COLO668 (cell line): ENCODE results near the gene THAP9.
A peak's percentile ranks its signal among the peaks of the same experiment; 100 is the strongest.
"Not testable (repeated sequence)": the region's sequence is repeated elsewhere in the genome, so short reads cannot be mapped to it uniquely, and the experiment has no call there.

ENCODE experiments used
- DNase-seq: peaks from one replicate; lab custom pipeline; 2025; ENCODE audit not compliant: unreplicated experiment; lab: John Stamatoyannopoulos, UW

The THAP9 gene

GRCh38 chr4:82900411-82901182 lies at the start of gene THAP9:
THAP9 (plus strand) TSS chr4:82900735; CDS start chr4:82900803, 68 bp downstream.
- peak; percentile 98 for DNase-seq

GRCh38 chr4:82851318-82851717 lies 49.2 kb upstream of the THAP9 start:
- DNase-seq, result no peak

GRCh38 chr4:82851885-82852750 lies 48.4 kb upstream of the THAP9 start:
- no peak for DNase-seq

- no peak for DNase-seq
Measured at GRCh38 chr4:82852751-82853285, 47.7 kb upstream of the THAP9 start.

GRCh38 chr4:82860487-82860886 lies 40.0 kb upstream of the THAP9 start:
- not testable (repeated sequence) for DNase-seq

- no peak for DNase-seq
Measured at GRCh38 chr4:82861529-82861928, 39.0 kb upstream of the THAP9 start.

- no peak for DNase-seq
Measured at GRCh38 chr4:82864336-82864979, 36.1 kb upstream of the THAP9 start.

- no peak for DNase-seq
Measured at GRCh38 chr4:82865592-82865991, 34.9 kb upstream of the THAP9 start.

- not testable (repeated sequence) for DNase-seq
Measured at GRCh38 chr4:82866033-82866432, 34.5 kb upstream of the THAP9 start.

GRCh38 chr4:82866706-82867385 lies 33.7 kb upstream of the THAP9 start:
- no peak for DNase-seq

- no peak for DNase-seq
Measured at GRCh38 chr4:82868572-82868971, 32.0 kb upstream of the THAP9 start.

- DNase-seq, result no peak
Measured at GRCh38 chr4:82885410-82885809, 15.1 kb upstream of the THAP9 start.

GRCh38 chr4:82886147-82886942 lies 14.2 kb upstream of the THAP9 start:
- DNase-seq, result no peak

- DNase-seq, result no peak
Measured at GRCh38 chr4:82889287-82889686, 11.2 kb upstream of the THAP9 start.

GRCh38 chr4:82890528-82890900 lies 10.0 kb upstream of the THAP9 start:
- no peak for DNase-seq

- DNase-seq, result peak; percentile 97
Measured at GRCh38 chr4:82890901-82891706, 9.4 kb upstream of the THAP9 start, which contains the start of gene SEC31A. SEC31A (minus strand) TSS chr4:82891153; CDS start chr4:82881936, 9,217 bp downstream.

GRCh38 chr4:82891707-82892466 lies 8.6 kb upstream of the THAP9 start:
- no peak for DNase-seq

- no peak for DNase-seq
Measured at GRCh38 chr4:82892467-82892802, 8.1 kb upstream of the THAP9 start.
